ENCODE data around the gene GAS5. TPM values are rescaled to one million over a fixed set of nuclear protein-coding genes. Genes with fewer than 3 reads are reported as not detected.

GAS5 gene
- total RNA-seq, 1 donor from 2014 or later = 397 TPM

- Mint-ChIP-seq H3K4me3 (ENCODE audit: unreplicated experiment) (peak overlapping the region; percentile 96), H3K36me3 (ENCODE audit: low read depth, unreplicated experiment) (peaks cover 34% of the 10 kb centered on the region), H3K9me3 (ENCODE audit: unreplicated experiment) (no peaks in the 10 kb centered on the region), H3K27ac (ENCODE audit: unreplicated experiment) (peak overlapping the region; percentile 89), H3K27me3 (ENCODE audit: unreplicated experiment) (peaks cover 14% of the 10 kb centered on the region), H3K4me1 (ENCODE audit: unreplicated experiment) (peaks cover 41% of the 10 kb centered on the region)
- DNase-seq (ENCODE audit: low spot score) = peak; percentile 29
- TF ChIP-seq CTCF (IDR thresholded peaks at IDR 0.05; ENCODE audit: unreplicated experiment) = no peak
Observed at GRCh38 chr1:173867141-173867752, 542 bp downstream of the GAS5 start.

GRCh38 chr1:173866413-173867115 lies 1.2 kb downstream of the GAS5 start:
- DNase-seq (ENCODE audit: low spot score) = no peak
- Mint-ChIP-seq H3K27me3 (ENCODE audit: unreplicated experiment) (peaks cover 13% of the 10 kb centered on the region), H3K36me3 (ENCODE audit: low read depth, unreplicated experiment) (peaks cover 39% of the 10 kb centered on the region), H3K4me3 (ENCODE audit: unreplicated experiment) (peak overlapping the region; percentile 96), H3K9me3 (ENCODE audit: unreplicated experiment) (no peaks in the 10 kb centered on the region), H3K27ac (ENCODE audit: unreplicated experiment) (peak overlapping the region; percentile 89), H3K4me1 (ENCODE audit: unreplicated experiment) (peaks cover 40% of the 10 kb centered on the region)
- no peak for TF ChIP-seq CTCF (IDR thresholded peaks at IDR 0.05; ENCODE audit: unreplicated experiment)

DNA sequence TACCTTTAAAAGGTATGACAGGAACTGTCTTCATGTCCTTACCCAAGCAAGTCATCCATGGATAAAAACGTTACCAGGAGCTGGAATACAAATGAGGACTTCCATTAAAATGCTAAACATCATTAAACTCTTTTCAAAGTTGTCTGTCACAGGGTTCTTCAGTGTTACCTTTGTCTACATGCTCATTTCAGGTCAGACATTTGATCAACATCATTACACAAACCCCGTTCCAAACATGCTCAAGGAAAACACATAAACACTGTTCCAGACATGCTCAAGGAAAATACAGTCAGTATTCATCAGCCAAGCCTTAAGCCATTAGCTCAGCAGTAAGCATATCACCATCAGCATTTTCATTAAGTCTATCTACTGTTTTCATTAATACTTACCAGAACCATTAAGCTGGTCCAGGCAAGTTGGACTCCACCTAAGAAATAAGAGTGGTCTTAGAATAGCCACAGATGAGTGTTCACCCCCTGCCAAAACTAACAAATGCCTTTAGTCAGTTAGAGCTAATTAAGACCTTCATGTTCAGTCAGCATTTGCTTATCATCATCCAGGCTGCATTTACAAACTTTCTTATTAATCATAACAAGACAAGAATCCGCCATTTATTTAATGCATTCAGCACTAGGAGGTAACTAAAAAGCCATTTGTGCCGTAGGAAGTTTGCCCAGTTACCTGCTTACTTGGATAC lies 2.2 kb downstream of the GAS5 start:
- Mint-ChIP-seq H3K36me3 (ENCODE audit: low read depth, unreplicated experiment) (peaks cover 34% of the 10 kb centered on the region), H3K9me3 (ENCODE audit: unreplicated experiment) (no peaks in the 10 kb centered on the region), H3K27me3 (ENCODE audit: unreplicated experiment) (peaks cover 13% of the 10 kb centered on the region), H3K27ac (ENCODE audit: unreplicated experiment) (peak overlapping the region; percentile 85), H3K4me1 (ENCODE audit: unreplicated experiment) (peaks cover 36% of the 10 kb centered on the region), H3K4me3 (ENCODE audit: unreplicated experiment) (peak overlapping the region; percentile 96)
- DNase-seq (ENCODE audit: low spot score) = no peak
- no peak for TF ChIP-seq CTCF (IDR thresholded peaks at IDR 0.05; ENCODE audit: unreplicated experiment)

- Mint-ChIP-seq H3K4me3 (ENCODE audit: unreplicated experiment) (peak overlapping the region; percentile 69), H3K27ac (ENCODE audit: unreplicated experiment) (peak overlapping the region; percentile 36), H3K9me3 (ENCODE audit: unreplicated experiment) (no peaks in the 10 kb centered on the region), H3K27me3 (ENCODE audit: unreplicated experiment) (peaks cover 11% of the 10 kb centered on the region), H3K4me1 (ENCODE audit: unreplicated experiment) (peaks cover 33% of the 10 kb centered on the region), H3K36me3 (ENCODE audit: low read depth, unreplicated experiment) (peaks cover 38% of the 10 kb centered on the region)
- no peak for TF ChIP-seq CTCF (IDR thresholded peaks at IDR 0.05; ENCODE audit: unreplicated experiment)
- DNase-seq (ENCODE audit: low spot score) = no peak
Observed at GRCh38 chr1:173864179-173864867, 3.5 kb downstream of the GAS5 start.

Measured in endothelial cell (in vitro differentiated cells).